WTC11 (cell line): Measurements from ENCODE around the gene DGKZ. TPM values are rescaled to one million over a fixed set of nuclear protein-coding genes. Genes with fewer than 3 reads are reported as not detected.

Experiments
- ESRRA ChIP-seq: sonication (generic); formaldehyde crosslinking; IDR thresholded peaks from 2 replicates; pipeline ENCODE4 v1.8.1; 2022; ENCODE audit warnings: mild to moderate bottlenecking, missing genetic modification reagents, borderline replicate concordance
- ETV6 ChIP-seq: sonication (generic); formaldehyde crosslinking; IDR thresholded peaks from 2 replicates; pipeline ENCODE4 v1.8.1; 2022; ENCODE audit warnings: mild to moderate bottlenecking, missing genetic modification reagents
- FOXK1 ChIP-seq: sonication (generic); formaldehyde crosslinking; IDR thresholded peaks from 2 replicates; pipeline ENCODE4 v1.8.0; 2022; ENCODE audit warnings: mild to moderate bottlenecking, moderate library complexity, missing genetic modification reagents
- GABPB1 ChIP-seq: sonication (generic); formaldehyde crosslinking; IDR thresholded peaks from 2 replicates; pipeline ENCODE4 v1.8.1; 2023; ENCODE audit warnings: mild to moderate bottlenecking, missing genetic modification reagents
- GRHL2 ChIP-seq: fragments of 250-450 bp; sonication (Bioruptor Pico); IDR thresholded peaks from 2 replicates; pipeline ENCODE4 v1.8.0; 2022; ENCODE audit warnings: mild to moderate bottlenecking, moderate library complexity; ENCODE audit not compliant: insufficient replicate concordance, severe bottlenecking
- GTF2I ChIP-seq: fragments of 250-450 bp; sonication (Bioruptor Pico); conservative IDR thresholded peaks from 2 replicates; pipeline ENCODE4 v1.4.0; 2021; ENCODE audit warnings: mild to moderate bottlenecking
- IRF2 ChIP-seq: sonication (generic); formaldehyde crosslinking; IDR thresholded peaks from 2 replicates; pipeline ENCODE4 v1.8.0; 2022; ENCODE audit warnings: low read depth, missing genetic modification reagents, borderline replicate concordance
- OVOL2 ChIP-seq: fragments of 250-450 bp; sonication (Bioruptor Pico); IDR thresholded peaks from 2 replicates; pipeline ENCODE4 v1.9.0; 2021; ENCODE audit warnings: mild to moderate bottlenecking, borderline replicate concordance
- RELA ChIP-seq: sonication (generic); formaldehyde crosslinking; IDR thresholded peaks from 2 replicates; pipeline ENCODE4 v1.8.1; 2022; ENCODE audit warnings: missing genetic modification reagents, mild to moderate bottlenecking, borderline replicate concordance
- SOX15 ChIP-seq: fragments of 250-450 bp; sonication (Bioruptor Pico); IDR thresholded peaks from 2 replicates; pipeline ENCODE4 v1.9.0; 2021; ENCODE audit warnings: mild to moderate bottlenecking
- TEAD4 ChIP-seq: sonication (generic); formaldehyde crosslinking; IDR thresholded peaks from 2 replicates; pipeline ENCODE4 v1.8.0; 2022; ENCODE audit warnings: mild to moderate bottlenecking, missing genetic modification reagents
- ZNF219 ChIP-seq: sonication (generic); formaldehyde crosslinking; IDR thresholded peaks from 2 replicates; pipeline ENCODE4 v1.8.0; 2023; ENCODE audit warnings: missing genetic modification reagents, mild to moderate bottlenecking, borderline replicate concordance
- ZNF671 ChIP-seq: fragments of 250-450 bp; sonication (Bioruptor Pico); IDR thresholded peaks from 2 replicates; pipeline ENCODE4 v1.8.0; 2021; ENCODE audit warnings: mild to moderate bottlenecking
- total RNA-seq: library from RNA; stranded (reverse); gene quantifications from 3 replicates; pipeline ENCODE4 v1.2.3, GENCODE V29; 2021
- TF ChIP-seq, protein P1 (sequence below): fragments of 250-450 bp; sonication (Bioruptor Pico); IDR thresholded peaks from 2 replicates; pipeline ENCODE4 v1.9.0; 2021; ENCODE audit warnings: mild to moderate bottlenecking
- TF ChIP-seq, protein P2 (sequence below): sonication (generic); formaldehyde crosslinking; IDR thresholded peaks from 2 replicates; pipeline ENCODE4 v1.8.1; 2022; ENCODE audit warnings: mild to moderate bottlenecking, moderate library complexity, missing genetic modification reagents
- TF ChIP-seq, protein P3 (sequence below): fragments of 250-450 bp; sonication (Bioruptor Pico); IDR thresholded peaks from 2 replicates; pipeline ENCODE4 v1.9.0; 2021; ENCODE audit warnings: mild to moderate bottlenecking, borderline replicate concordance
- TF ChIP-seq, protein P4 (sequence below): sonication (generic); formaldehyde crosslinking; IDR thresholded peaks from 2 replicates; pipeline ENCODE4 v1.8.0; 2023; ENCODE audit warnings: mild to moderate bottlenecking, missing genetic modification reagents
- TF ChIP-seq, protein P5 (sequence below): fragments of 250-450 bp; sonication (Bioruptor Pico); IDR thresholded peaks from 2 replicates; pipeline ENCODE4 v1.9.0; 2021; ENCODE audit warnings: mild to moderate bottlenecking
- TF ChIP-seq, protein P6 (sequence below): sonication (generic); formaldehyde crosslinking; IDR thresholded peaks from 2 replicates; pipeline ENCODE4 v1.8.0; 2022; ENCODE audit warnings: mild to moderate bottlenecking, missing genetic modification reagents
- TF ChIP-seq, protein P7 (sequence below): sonication (generic); formaldehyde crosslinking; conservative IDR thresholded peaks from 2 replicates; pipeline ENCODE4 v1.8.1; 2023; ENCODE audit warnings: mild to moderate bottlenecking, low read depth, missing genetic modification reagents, moderate library complexity
- TF ChIP-seq, protein P8 (sequence below): fragments of 200-600 bp; IDR thresholded peaks from 2 replicates; pipeline ENCODE4 v1.8.0; 2022; ENCODE audit warnings: antibody characterized with exemption

DGKZ gene
- total RNA-seq, 1 experiment from 2014 or later: 139 TPM

DNA sequence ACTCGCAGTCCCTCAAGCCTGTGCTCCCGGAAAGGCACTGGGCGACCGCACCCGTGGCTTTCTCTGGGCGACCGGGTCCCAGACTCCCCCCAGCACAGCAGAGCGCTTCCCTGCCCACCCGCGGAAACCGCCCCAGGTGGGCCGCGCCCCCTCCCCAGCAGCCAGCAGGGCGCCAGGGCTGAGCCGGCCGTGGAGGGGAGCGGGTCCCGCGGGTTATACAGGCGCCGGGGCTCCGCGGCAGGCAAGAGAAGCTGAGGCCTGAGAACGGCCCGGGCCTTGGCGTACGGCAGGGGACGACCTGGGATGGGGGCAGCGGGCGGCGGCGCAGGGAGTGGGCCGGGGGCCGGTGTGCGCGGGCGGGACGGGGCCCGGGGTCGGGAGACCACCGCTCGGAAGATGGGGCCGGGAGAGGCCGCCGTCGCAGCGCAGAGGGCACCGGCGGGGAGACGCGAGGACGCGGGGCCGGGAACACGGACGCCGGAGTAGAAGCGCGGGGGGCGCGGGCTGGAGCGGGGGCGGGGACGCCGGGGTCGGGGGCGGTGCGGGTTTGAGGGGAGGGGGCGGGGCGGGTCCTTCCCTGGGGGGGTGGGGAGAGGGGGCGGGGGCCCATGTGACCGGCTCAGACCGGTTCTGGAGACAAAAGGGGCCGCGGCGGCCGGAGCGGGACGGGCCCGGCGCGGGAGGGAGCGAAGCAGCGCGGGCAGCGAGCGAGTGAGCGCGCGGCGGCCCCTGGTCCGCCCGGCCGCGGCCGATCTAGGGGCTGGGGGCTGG, 34.0 kb downstream of the DGKZ start, which contains the start of gene MDK (continued):
- TF ChIP-seq, protein P1, sequence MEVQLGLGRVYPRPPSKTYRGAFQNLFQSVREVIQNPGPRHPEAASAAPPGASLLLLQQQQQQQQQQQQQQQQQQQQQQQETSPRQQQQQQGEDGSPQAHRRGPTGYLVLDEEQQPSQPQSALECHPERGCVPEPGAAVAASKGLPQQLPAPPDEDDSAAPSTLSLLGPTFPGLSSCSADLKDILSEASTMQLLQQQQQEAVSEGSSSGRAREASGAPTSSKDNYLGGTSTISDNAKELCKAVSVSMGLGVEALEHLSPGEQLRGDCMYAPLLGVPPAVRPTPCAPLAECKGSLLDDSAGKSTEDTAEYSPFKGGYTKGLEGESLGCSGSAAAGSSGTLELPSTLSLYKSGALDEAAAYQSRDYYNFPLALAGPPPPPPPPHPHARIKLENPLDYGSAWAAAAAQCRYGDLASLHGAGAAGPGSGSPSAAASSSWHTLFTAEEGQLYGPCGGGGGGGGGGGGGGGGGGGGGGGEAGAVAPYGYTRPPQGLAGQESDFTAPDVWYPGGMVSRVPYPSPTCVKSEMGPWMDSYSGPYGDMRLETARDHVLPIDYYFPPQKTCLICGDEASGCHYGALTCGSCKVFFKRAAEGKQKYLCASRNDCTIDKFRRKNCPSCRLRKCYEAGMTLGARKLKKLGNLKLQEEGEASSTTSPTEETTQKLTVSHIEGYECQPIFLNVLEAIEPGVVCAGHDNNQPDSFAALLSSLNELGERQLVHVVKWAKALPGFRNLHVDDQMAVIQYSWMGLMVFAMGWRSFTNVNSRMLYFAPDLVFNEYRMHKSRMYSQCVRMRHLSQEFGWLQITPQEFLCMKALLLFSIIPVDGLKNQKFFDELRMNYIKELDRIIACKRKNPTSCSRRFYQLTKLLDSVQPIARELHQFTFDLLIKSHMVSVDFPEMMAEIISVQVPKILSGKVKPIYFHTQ (CRISPR knock-in tag): 0 out of 2 replicates have a peak, but pooled peaks have one; percentile 56
- no peak for TF ChIP-seq OVOL2 (CRISPR knock-in tag)
- no peak for TF ChIP-seq GABPB1
- TF ChIP-seq, protein P2, sequence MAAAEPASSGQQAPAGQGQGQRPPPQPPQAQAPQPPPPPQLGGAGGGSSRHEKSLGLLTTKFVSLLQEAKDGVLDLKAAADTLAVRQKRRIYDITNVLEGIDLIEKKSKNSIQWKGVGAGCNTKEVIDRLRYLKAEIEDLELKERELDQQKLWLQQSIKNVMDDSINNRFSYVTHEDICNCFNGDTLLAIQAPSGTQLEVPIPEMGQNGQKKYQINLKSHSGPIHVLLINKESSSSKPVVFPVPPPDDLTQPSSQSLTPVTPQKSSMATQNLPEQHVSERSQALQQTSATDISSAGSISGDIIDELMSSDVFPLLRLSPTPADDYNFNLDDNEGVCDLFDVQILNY: no peak
- no peak for TF ChIP-seq ZNF671 (CRISPR knock-in tag)
- TF ChIP-seq, protein P3, sequence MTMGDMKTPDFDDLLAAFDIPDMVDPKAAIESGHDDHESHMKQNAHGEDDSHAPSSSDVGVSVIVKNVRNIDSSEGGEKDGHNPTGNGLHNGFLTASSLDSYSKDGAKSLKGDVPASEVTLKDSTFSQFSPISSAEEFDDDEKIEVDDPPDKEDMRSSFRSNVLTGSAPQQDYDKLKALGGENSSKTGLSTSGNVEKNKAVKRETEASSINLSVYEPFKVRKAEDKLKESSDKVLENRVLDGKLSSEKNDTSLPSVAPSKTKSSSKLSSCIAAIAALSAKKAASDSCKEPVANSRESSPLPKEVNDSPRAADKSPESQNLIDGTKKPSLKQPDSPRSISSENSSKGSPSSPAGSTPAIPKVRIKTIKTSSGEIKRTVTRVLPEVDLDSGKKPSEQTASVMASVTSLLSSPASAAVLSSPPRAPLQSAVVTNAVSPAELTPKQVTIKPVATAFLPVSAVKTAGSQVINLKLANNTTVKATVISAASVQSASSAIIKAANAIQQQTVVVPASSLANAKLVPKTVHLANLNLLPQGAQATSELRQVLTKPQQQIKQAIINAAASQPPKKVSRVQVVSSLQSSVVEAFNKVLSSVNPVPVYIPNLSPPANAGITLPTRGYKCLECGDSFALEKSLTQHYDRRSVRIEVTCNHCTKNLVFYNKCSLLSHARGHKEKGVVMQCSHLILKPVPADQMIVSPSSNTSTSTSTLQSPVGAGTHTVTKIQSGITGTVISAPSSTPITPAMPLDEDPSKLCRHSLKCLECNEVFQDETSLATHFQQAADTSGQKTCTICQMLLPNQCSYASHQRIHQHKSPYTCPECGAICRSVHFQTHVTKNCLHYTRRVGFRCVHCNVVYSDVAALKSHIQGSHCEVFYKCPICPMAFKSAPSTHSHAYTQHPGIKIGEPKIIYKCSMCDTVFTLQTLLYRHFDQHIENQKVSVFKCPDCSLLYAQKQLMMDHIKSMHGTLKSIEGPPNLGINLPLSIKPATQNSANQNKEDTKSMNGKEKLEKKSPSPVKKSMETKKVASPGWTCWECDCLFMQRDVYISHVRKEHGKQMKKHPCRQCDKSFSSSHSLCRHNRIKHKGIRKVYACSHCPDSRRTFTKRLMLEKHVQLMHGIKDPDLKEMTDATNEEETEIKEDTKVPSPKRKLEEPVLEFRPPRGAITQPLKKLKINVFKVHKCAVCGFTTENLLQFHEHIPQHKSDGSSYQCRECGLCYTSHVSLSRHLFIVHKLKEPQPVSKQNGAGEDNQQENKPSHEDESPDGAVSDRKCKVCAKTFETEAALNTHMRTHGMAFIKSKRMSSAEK (CRISPR knock-in tag): no peak
- TF ChIP-seq, protein P4, sequence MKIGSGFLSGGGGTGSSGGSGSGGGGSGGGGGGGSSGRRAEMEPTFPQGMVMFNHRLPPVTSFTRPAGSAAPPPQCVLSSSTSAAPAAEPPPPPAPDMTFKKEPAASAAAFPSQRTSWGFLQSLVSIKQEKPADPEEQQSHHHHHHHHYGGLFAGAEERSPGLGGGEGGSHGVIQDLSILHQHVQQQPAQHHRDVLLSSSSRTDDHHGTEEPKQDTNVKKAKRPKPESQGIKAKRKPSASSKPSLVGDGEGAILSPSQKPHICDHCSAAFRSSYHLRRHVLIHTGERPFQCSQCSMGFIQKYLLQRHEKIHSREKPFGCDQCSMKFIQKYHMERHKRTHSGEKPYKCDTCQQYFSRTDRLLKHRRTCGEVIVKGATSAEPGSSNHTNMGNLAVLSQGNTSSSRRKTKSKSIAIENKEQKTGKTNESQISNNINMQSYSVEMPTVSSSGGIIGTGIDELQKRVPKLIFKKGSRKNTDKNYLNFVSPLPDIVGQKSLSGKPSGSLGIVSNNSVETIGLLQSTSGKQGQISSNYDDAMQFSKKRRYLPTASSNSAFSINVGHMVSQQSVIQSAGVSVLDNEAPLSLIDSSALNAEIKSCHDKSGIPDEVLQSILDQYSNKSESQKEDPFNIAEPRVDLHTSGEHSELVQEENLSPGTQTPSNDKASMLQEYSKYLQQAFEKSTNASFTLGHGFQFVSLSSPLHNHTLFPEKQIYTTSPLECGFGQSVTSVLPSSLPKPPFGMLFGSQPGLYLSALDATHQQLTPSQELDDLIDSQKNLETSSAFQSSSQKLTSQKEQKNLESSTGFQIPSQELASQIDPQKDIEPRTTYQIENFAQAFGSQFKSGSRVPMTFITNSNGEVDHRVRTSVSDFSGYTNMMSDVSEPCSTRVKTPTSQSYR (CRISPR knock-in tag): no peak
- TF ChIP-seq FOXK1 (CRISPR knock-in tag): peak; percentile 7; the same call in 1 of the 2 replicates
- TF ChIP-seq IRF2: no peak
- TF ChIP-seq, protein P5, sequence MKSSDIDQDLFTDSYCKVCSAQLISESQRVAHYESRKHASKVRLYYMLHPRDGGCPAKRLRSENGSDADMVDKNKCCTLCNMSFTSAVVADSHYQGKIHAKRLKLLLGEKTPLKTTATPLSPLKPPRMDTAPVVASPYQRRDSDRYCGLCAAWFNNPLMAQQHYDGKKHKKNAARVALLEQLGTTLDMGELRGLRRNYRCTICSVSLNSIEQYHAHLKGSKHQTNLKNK (CRISPR knock-in tag): no peak
- TF ChIP-seq ESRRA (CRISPR knock-in tag): no peak
- TF ChIP-seq, protein P6, sequence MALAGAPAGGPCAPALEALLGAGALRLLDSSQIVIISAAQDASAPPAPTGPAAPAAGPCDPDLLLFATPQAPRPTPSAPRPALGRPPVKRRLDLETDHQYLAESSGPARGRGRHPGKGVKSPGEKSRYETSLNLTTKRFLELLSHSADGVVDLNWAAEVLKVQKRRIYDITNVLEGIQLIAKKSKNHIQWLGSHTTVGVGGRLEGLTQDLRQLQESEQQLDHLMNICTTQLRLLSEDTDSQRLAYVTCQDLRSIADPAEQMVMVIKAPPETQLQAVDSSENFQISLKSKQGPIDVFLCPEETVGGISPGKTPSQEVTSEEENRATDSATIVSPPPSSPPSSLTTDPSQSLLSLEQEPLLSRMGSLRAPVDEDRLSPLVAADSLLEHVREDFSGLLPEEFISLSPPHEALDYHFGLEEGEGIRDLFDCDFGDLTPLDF (CRISPR knock-in tag): no peak
- no peak for TF ChIP-seq ZNF219 (CRISPR knock-in tag)
- TF ChIP-seq GRHL2: no peak
- TF ChIP-seq SOX15 (CRISPR knock-in tag): no peak
- TF ChIP-seq, protein P7, sequence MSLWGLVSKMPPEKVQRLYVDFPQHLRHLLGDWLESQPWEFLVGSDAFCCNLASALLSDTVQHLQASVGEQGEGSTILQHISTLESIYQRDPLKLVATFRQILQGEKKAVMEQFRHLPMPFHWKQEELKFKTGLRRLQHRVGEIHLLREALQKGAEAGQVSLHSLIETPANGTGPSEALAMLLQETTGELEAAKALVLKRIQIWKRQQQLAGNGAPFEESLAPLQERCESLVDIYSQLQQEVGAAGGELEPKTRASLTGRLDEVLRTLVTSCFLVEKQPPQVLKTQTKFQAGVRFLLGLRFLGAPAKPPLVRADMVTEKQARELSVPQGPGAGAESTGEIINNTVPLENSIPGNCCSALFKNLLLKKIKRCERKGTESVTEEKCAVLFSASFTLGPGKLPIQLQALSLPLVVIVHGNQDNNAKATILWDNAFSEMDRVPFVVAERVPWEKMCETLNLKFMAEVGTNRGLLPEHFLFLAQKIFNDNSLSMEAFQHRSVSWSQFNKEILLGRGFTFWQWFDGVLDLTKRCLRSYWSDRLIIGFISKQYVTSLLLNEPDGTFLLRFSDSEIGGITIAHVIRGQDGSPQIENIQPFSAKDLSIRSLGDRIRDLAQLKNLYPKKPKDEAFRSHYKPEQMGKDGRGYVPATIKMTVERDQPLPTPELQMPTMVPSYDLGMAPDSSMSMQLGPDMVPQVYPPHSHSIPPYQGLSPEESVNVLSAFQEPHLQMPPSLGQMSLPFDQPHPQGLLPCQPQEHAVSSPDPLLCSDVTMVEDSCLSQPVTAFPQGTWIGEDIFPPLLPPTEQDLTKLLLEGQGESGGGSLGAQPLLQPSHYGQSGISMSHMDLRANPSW (CRISPR knock-in tag): no peak
- no peak for TF ChIP-seq ETV6 (CRISPR knock-in tag)
- TF ChIP-seq, protein P8, sequence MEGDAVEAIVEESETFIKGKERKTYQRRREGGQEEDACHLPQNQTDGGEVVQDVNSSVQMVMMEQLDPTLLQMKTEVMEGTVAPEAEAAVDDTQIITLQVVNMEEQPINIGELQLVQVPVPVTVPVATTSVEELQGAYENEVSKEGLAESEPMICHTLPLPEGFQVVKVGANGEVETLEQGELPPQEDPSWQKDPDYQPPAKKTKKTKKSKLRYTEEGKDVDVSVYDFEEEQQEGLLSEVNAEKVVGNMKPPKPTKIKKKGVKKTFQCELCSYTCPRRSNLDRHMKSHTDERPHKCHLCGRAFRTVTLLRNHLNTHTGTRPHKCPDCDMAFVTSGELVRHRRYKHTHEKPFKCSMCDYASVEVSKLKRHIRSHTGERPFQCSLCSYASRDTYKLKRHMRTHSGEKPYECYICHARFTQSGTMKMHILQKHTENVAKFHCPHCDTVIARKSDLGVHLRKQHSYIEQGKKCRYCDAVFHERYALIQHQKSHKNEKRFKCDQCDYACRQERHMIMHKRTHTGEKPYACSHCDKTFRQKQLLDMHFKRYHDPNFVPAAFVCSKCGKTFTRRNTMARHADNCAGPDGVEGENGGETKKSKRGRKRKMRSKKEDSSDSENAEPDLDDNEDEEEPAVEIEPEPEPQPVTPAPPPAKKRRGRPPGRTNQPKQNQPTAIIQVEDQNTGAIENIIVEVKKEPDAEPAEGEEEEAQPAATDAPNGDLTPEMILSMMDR: no peak
- TF ChIP-seq GTF2I: no peak
- TF ChIP-seq RELA: 0 out of 2 replicates have a peak, but pooled peaks have one; percentile 56
- TF ChIP-seq TEAD4: no peak
